HepG2 (cell line): ENCODE measurements around the gene FN1.

Experiments used
- ATF2 ChIP-seq: sonication (generic); formaldehyde crosslinking; IDR thresholded peaks from 2 replicates; pipeline ENCODE4 v1.4.0; 2020; ENCODE audit warnings: missing genetic modification reagents
- FLYWCH1 ChIP-seq: sonication (generic); formaldehyde crosslinking; IDR thresholded peaks from 2 replicates; pipeline ENCODE4 v1.8.1; 2023; ENCODE audit warnings: mild to moderate bottlenecking, missing genetic modification reagents
- HNF4A ChIP-seq: sonication (generic); formaldehyde crosslinking; IDR thresholded peaks from 2 replicates; pipeline ENCODE4 v1.4.0; 2020; ENCODE audit warnings: missing genetic modification reagents
- NFYB ChIP-seq: sonication (generic); formaldehyde crosslinking; IDR thresholded peaks from 2 replicates; pipeline ENCODE4 v1.4.0; 2020; ENCODE audit warnings: missing genetic modification reagents
- ZNF569 ChIP-seq: sonication (generic); formaldehyde crosslinking; IDR thresholded peaks from 2 replicates; pipeline ENCODE4 v1.5.0; 2020; ENCODE audit warnings: mild to moderate bottlenecking, missing genetic modification reagents, moderate library complexity, borderline replicate concordance

GRCh38 chr2:215450188-215451011, 14.5 kb upstream of the FN1 start:
- TF ChIP-seq ATF2 (CRISPR knock-in tag) (no peak), FLYWCH1 (CRISPR knock-in tag) (no peak), ZNF569 (CRISPR knock-in tag) (no peak), NFYB (CRISPR knock-in tag) (no peak), HNF4A (CRISPR knock-in tag) (no peak)
